ENCODE measurements around the gene CD8A. TPM values are rescaled to one million over a fixed set of nuclear protein-coding genes. Genes with fewer than 3 reads are reported as not detected.

CD8A gene
- total RNA-seq, 1 donor from 2014 or later, result not detected

DNA sequence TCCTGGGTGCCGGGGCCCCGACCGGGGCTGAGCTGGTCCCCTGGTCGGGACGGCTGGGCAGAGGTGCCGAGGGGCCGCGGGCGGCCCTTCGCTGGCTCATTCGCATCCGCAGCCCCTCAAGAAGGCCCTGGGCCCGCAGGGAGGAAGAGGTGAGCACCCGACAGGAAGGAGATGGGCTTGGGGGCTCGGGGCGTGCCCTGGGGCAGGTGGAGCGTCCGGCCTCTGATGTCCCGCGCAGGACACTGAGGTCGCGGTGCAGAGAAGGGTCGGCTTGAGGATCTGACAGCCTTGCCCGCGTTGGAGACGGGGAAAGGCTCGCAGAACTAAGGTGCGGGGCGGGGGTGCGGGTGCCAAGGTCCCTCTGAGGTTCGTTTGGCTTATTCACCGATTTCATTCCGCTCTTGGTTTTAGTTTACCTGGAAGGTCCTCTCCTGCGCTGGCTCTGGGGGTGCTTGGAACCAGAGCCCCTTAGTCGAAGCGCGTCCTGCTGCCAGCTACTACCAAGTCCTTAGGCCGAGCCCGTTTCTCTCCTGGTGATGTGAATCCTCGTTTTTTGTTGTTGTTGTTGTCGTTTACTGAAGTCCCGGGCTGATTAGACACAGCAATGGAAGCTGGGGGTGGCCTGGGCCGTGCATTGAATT is 18.9 kb upstream of the CD8A start:
- no peak for DNase-seq (ENCODE audit: low read depth, low spot score)

DNA sequence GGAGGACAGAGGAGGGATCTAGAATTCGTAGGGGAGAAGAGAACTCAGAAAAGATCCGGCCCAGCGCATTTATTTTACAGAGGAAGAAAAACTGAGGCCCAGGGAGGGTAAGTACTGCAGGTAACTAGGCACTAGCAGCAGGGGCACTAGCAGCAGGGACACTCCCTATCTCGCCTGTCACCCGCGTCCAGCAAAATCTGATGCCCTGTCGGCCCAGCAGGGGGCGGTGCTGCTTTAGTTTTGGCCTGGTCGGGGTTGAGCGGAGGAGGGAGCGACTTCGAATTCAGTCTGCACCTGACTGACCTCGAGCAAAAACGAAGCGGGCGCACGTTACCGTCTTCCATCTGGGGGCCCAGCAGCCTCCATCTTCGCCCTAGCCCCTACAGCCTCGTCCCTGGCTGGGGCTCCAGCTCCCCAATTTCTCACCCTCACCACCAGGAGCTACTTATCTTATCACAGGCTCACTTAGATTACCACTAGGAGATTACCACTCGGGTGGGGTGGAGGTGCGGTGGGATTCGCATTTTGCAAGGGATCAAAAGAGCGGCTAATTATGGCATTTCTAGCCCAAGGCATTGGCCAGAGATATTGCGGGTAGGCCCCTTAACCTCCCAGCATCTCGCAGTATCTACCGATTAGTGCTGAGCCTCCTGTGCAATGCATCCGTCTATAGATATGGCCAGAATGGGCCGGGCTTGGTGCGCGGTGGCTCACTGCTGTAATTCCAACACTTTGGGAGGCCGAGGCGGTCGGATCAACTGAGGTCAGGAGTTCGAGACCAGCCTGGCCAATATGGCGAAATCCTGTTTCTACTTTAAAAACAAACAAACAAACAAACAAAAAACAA is 17.8 kb upstream of the CD8A start:
- peak; percentile 24 for DNase-seq (ENCODE audit: low read depth, low spot score)

- no peak for DNase-seq (ENCODE audit: low read depth, low spot score)
Measured at GRCh38 chr2:86807468-86808275, 17.0 kb upstream of the CD8A start.

GRCh38 chr2:86807133-86807467 is 16.4 kb upstream of the CD8A start:
- DNase-seq (ENCODE audit: low read depth, low spot score), result no peak

- no peak for DNase-seq (ENCODE audit: low read depth, low spot score)
Measured at GRCh38 chr2:86806059-86806857, 15.5 kb upstream of the CD8A start.

DNA sequence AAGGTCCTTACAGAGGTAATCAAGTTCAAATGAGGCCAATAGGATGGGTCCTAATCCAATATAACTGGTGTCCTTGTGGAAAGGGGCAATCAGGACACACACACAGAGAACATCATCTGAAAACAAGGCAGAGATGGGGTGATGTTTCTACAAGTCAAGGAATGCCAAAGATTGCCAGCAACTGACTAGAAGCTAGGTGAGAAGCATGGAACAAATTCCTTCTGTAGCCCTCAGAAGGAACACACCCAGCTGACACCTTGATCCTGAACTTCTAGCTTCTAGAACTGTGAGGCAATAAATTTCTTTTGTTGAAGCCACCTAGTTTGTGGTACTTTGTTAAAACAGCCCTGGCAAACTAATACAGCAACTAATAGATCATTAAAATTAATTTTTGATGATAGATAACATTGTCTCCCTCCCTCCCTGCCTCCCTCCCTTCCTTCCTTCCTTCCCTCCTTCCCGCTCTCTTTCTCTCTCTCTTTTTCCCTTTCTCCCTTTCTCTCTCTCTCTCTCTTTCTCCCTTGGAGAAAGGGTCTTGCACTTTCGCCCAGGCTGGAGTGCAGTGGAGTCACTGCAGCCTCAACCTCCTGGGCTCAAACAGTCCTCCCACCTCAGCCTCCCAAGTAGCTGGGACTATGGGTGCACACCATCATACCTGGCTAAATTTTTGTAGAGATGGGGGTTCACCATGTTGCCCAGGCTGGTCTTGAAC is 10.3 kb upstream of the CD8A start:
- no peak for DNase-seq (ENCODE audit: low read depth, low spot score)

GRCh38 chr2:86794861-86795260 is 4.1 kb upstream of the CD8A start:
- no peak for DNase-seq (ENCODE audit: low read depth, low spot score)

DNA sequence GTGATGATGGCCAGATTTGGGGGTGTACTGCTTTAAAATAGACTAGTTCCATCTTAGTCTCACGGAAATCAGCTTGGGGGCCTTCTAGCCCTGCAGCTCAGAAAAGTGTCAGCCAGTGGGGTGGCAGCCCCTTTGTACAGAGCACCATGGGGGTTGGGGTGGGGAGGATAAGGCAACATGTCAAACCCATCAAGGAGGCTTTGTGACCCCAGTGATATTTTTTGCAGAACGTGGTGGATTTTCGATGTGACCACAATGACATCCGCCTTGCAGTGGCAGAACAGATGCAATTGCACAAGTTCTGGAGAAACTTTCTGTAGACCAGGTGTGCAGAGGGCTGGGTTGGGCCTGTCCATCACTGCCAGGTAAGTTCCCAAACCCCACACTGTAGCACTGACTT is 3.0 kb upstream of the CD8A start:
- no peak for DNase-seq (ENCODE audit: low read depth, low spot score)

- DNase-seq (ENCODE audit: low read depth, low spot score), result no peak
Measured at GRCh38 chr2:86791573-86791972, 860 bp upstream of the CD8A start.

DNA sequence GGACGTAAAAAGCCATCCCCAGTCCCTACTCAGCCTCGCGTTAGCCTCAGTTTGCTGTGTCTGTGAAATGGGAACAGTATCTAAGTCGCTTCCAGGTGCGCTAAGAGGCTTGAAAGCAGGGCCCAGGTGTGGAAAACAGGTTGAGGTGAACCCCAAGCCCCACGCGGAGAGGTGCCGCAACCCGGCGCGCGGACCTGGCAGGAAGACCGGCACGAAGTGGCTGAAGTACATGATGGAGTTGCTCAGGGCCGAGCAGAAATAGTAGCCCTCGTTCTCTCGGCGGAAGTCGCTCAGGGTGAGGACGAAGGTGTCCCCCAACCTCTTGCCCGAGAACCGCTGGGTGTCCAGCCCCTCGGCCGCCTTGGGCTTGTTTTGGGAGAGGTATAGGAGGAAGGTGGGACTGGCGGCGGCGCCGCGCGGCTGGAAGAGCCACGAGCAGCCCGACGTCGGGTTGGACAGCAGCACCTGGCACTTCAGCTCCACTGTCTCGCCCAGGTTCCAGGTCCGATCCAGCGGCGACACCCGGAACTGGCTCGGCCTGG is 508 bp downstream of the CD8A start:
- DNase-seq (ENCODE audit: low read depth, low spot score), result no peak

DNA sequence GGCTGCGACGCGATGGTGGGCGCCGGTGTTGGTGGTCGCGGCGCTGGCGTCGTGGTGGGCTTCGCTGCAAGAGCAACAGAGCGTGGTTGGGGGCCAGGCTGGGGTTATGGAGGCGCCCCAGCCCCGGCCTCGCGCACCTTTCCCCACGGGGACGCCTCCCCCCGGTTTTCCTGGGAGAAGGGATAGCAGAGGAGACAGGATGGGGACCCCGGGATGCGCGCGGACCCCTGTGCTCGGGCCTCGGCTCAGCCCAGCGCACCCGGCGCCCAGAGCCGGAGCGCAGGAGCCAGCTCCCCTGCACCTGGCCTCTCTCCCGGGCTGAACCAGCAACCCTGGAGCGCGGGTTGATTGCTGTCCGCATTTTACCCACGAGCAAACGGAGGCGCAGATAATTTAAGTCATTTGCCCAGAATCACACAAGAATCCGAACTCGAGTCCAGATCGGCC is 1.0 kb downstream of the CD8A start:
- no peak for DNase-seq (ENCODE audit: low read depth, low spot score)

DNA sequence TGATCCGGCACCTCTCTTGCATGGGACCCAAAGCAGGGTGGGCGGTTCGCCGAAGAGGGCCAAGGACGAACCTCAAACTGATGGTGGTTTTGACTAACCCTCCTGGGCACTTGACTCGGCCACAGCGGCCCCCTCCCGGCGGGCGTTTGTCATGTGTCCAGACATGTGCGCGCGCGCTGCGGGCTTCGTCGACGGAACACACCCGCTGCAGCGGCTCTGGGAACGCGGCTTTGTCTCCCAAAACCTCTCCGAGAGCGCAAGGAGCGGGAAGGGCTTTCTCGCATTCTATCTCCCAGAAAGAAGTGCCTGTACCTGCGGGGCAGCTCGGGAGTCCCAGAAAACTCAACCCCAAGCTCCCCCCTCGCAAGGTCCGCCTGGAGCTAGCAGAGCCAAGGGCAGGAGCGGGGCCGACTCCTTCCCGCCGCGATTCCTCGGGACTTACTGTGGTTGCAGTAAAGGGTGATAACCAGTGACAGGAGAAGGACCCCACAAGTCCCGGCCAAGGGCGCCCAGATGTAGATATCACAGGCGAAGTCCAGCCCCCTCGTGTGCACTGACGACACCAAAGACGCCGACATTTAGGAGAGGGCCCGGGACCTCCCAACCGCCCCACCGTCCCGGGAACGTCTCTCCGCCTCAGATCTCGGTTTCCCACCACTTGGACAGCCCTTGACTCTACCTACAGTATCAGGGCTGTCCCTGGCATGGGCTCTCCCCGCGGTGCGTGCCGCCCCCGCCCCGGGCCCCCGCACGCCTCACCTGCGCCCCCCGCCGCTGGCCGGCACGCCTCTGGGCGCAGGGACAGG is 1.6 kb downstream of the CD8A start:
- DNase-seq (ENCODE audit: low read depth, low spot score), result no peak

- no peak for DNase-seq (ENCODE audit: low read depth, low spot score)
Measured at GRCh38 chr2:86788165-86788564, 2.5 kb downstream of the CD8A start.

- DNase-seq (ENCODE audit: low read depth, low spot score), result no peak
Measured at GRCh38 chr2:86787736-86788135, 3.0 kb downstream of the CD8A start.

DNA sequence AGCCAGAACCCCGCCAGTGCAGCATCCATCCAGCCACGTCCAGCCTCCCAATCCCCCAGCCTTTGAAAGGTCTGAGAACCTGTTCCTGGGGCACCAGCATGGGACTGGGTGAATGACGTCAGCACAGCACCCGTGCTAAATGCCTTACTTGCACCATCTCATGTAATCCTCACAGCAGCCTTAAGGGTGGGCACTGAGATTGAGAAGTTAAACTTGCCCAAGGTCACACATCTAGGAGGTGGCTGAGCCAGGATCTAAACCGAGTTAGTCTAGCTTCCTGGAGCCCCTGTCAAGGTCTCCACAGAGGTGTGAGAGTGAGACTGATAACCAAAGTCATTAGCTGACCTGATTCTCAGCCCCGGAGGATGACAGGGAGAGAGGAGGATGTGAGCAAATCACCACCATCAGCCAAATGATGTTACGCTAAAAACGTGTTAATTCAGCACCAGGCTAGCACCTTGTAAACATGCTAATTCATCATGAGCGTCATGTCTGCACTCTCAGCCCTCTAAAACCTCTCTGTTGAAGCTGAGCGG is 4.6 kb downstream of the CD8A start:
- no peak for DNase-seq (ENCODE audit: low read depth, low spot score)

GRCh38 chr2:86785456-86785855 is 5.3 kb downstream of the CD8A start:
- no peak for DNase-seq (ENCODE audit: low read depth, low spot score)

GRCh38 chr2:86783615-86784339 is 6.9 kb downstream of the CD8A start:
- DNase-seq (ENCODE audit: low read depth, low spot score), result no peak

DNA sequence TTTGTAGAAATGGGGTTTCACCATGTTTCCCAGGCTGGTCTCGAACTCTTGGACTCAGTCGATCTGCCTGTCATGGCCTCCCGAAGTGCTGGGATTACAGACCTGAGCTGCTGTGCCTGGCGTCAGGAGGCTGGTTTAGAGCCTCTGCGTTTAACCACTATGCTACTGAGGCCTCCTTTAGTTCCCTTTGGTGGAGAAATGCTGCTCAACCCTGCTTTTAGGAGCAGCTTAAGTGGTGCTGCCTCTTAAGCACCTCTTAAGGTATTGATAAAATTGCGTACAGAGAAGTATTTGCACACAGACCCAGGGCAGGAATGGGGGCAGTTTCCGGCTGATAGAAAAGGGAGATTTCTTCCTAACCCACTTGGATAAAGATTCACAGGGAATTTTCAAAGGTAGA is 8.0 kb downstream of the CD8A start:
- no peak for DNase-seq (ENCODE audit: low read depth, low spot score)

DNA sequence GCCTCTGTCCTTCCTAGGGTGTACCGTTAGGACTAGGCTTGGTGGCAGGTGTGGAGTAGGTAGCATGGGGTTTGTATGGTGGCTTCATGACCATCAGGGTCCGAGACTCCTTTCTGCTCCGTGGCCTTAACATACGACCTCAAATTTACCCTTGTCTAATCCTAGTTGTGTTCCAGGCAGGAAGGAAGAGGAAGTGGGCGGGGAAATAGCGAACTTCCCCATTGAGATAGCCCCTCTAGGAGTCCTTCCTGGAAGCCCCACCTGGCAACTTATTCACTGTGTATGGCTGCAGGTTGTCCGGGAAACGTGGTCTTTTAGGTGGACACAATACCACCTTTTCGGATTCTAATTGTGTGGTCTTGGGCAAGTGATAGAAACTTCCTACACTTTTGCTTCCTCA is 9.3 kb downstream of the CD8A start:
- DNase-seq (ENCODE audit: low read depth, low spot score), result no peak
